Measurements from ENCODE around the gene RSAD2. TPM values are rescaled to one million over a fixed set of nuclear protein-coding genes. Genes with fewer than 3 reads are reported as not detected.

The RSAD2 gene
- total RNA-seq, 1 donor from 2014 or later: 9.5 TPM

- no peak overlapping the region for H3K27ac Mint-ChIP-seq (ENCODE audit: unreplicated experiment)
- Histone ChIP-seq H3K27ac (ENCODE audit: low read depth, low read length) (no peak overlapping the region), H3K9ac (ENCODE audit: low read length) (no peak overlapping the region), H3K4me2 (ENCODE audit: low read length) (no peak overlapping the region), H3K4me3 (ENCODE audit: insufficient read depth, low read depth, low read length) (no peak overlapping the region), H2AFZ (ENCODE audit: low read depth, low read length) (no peak overlapping the region), H3K79me2 (ENCODE audit: insufficient read depth, low read length) (no peaks in the 10 kb centered on the region), H3K36me3 (ENCODE audit: insufficient read depth, low read length) (no peaks in the 10 kb centered on the region), H3K27me3 (ENCODE audit: insufficient read depth, low read length) (no peaks in the 10 kb centered on the region), H4K20me1 (ENCODE audit: insufficient read depth, low read length) (no peaks in the 10 kb centered on the region), H3K4me1 (ENCODE audit: insufficient read depth, low read length) (no peaks in the 10 kb centered on the region), H3K9me3 (ENCODE audit: insufficient read depth, low read depth, low read length) (no peaks in the 10 kb centered on the region)
- H3K27me3 Mint-ChIP-seq (ENCODE audit: low read depth, unreplicated experiment): peaks cover 3% of the 10 kb centered on the region
- H3K4me1 Mint-ChIP-seq (ENCODE audit: low read depth, unreplicated experiment): peaks cover 22% of the 10 kb centered on the region
- H3K36me3 Mint-ChIP-seq (ENCODE audit: low read depth, unreplicated experiment): peaks cover 51% of the 10 kb centered on the region
- DNase-seq (ENCODE audit: low read depth): no peak
- no peak for TF ChIP-seq CTCF (IDR thresholded peaks at IDR 0.05; ENCODE audit: insufficient read depth, low read depth, low read length)
- TF ChIP-seq EZH2 (IDR thresholded peaks at IDR 0.05; ENCODE audit: insufficient read depth, low read length): no peak
- H3K4me3 Mint-ChIP-seq (ENCODE audit: unreplicated experiment): peak overlapping the region; percentile 24
- H3K9me3 Mint-ChIP-seq (ENCODE audit: unreplicated experiment): peaks cover 27% of the 10 kb centered on the region
- FAIRE-seq: no peak
These were observed 17.3 kb upstream of the RSAD2 start for GRCh38 chr2:6860296-6860695.

DNA sequence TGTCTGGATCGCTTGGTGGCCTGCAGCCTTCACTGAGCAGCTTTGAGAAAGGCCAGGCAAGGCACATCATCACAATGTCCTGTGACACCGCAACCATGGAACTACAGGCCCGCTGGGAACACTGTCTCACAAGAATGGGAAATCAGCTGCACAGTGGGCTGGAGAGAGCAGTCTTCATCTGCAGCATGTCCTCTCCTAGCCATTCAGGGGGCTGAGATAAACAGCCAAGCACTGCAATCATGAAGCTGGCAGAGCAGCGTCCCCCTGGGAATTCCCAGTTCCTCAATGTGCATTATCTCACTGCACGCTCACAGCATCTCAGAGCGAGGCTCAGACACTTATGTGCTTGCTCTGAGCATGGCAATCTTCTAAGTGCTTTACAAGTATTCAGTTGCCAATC, 13.8 kb upstream of the RSAD2 start:
- Mint-ChIP-seq H3K36me3 (ENCODE audit: low read depth, unreplicated experiment) (peaks cover 38% of the 10 kb centered on the region), H3K4me3 (ENCODE audit: unreplicated experiment) (peak overlapping the region; percentile 86), H3K27ac (ENCODE audit: unreplicated experiment) (no peak overlapping the region), H3K9me3 (ENCODE audit: unreplicated experiment) (peaks cover 21% of the 10 kb centered on the region), H3K27me3 (ENCODE audit: low read depth, unreplicated experiment) (peaks cover 4% of the 10 kb centered on the region), H3K4me1 (ENCODE audit: low read depth, unreplicated experiment) (peaks cover 22% of the 10 kb centered on the region)
- Histone ChIP-seq H3K4me1 (ENCODE audit: insufficient read depth, low read length) (peaks cover 7% of the 10 kb centered on the region), H3K9me3 (ENCODE audit: insufficient read depth, low read depth, low read length) (no peaks in the 10 kb centered on the region), H3K9ac (ENCODE audit: low read length) (no peak overlapping the region), H3K36me3 (ENCODE audit: insufficient read depth, low read length) (no peaks in the 10 kb centered on the region), H4K20me1 (ENCODE audit: insufficient read depth, low read length) (no peaks in the 10 kb centered on the region), H3K79me2 (ENCODE audit: insufficient read depth, low read length) (no peaks in the 10 kb centered on the region), H3K27ac (ENCODE audit: low read depth, low read length) (no peak overlapping the region), H3K4me2 (ENCODE audit: low read length) (no peak overlapping the region), H3K27me3 (ENCODE audit: insufficient read depth, low read length) (peaks cover 1% of the 10 kb centered on the region), H2AFZ (ENCODE audit: low read depth, low read length) (no peak overlapping the region), H3K4me3 (ENCODE audit: insufficient read depth, low read depth, low read length) (no peak overlapping the region)
- FAIRE-seq (no peak), DNase-seq (ENCODE audit: low read depth) (no peak)
- no peak for TF ChIP-seq EZH2 (IDR thresholded peaks at IDR 0.05; ENCODE audit: insufficient read depth, low read length)
- TF ChIP-seq CTCF (IDR thresholded peaks at IDR 0.05; ENCODE audit: insufficient read depth, low read depth, low read length): no peak

DNA sequence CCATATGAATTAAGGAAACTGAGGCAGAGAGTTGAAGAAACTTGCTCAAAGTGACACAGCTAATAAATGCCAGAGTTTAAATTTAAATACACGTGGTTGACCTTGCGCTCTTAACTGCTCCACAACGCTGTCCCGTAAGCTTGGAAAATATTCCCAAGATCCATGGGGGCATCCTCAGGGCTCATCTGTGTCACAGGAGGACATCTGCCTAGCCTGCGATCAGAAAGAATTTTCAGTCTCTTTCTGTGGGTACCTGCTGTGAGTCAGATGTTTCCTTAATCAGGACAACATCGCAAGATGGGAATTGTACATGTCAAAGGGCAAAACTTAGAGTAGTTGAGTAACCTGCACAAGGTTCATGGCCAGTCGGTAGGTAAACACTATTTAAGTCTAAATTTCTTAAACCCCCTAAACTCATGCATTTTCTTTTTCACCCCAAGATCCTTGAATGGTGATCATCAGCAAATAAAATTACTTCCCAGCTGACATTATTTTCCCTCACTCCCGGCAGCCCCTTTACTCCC, 13.3 kb upstream of the RSAD2 start:
- no peaks in the 10 kb centered on the region for H3K9me3 ChIP-seq (ENCODE audit: insufficient read depth, low read depth, low read length)
- H3K4me2 ChIP-seq (ENCODE audit: low read length): peak overlapping the region; percentile 92
- peak overlapping the region; percentile 86 for H3K4me3 Mint-ChIP-seq (ENCODE audit: unreplicated experiment)
- H3K36me3 Mint-ChIP-seq (ENCODE audit: low read depth, unreplicated experiment): peaks cover 33% of the 10 kb centered on the region
- TF ChIP-seq CTCF (IDR thresholded peaks at IDR 0.05; ENCODE audit: insufficient read depth, low read depth, low read length): no peak
- H3K4me1 ChIP-seq (ENCODE audit: insufficient read depth, low read length): peaks cover 7% of the 10 kb centered on the region
- no peak overlapping the region for H2AFZ ChIP-seq (ENCODE audit: low read depth, low read length)
- FAIRE-seq (no peak), DNase-seq (ENCODE audit: low read depth) (no peak)
- no peak overlapping the region for H3K27ac ChIP-seq (ENCODE audit: low read depth, low read length)
- H3K27me3 Mint-ChIP-seq (ENCODE audit: low read depth, unreplicated experiment): peaks cover 4% of the 10 kb centered on the region
- H4K20me1 ChIP-seq (ENCODE audit: insufficient read depth, low read length): no peaks in the 10 kb centered on the region
- no peaks in the 10 kb centered on the region for H3K36me3 ChIP-seq (ENCODE audit: insufficient read depth, low read length)
- peaks cover 18% of the 10 kb centered on the region for H3K9me3 Mint-ChIP-seq (ENCODE audit: unreplicated experiment)
- H3K4me3 ChIP-seq (ENCODE audit: insufficient read depth, low read depth, low read length): no peak overlapping the region
- peaks cover 22% of the 10 kb centered on the region for H3K4me1 Mint-ChIP-seq (ENCODE audit: low read depth, unreplicated experiment)
- peaks cover 2% of the 10 kb centered on the region for H3K27me3 ChIP-seq (ENCODE audit: insufficient read depth, low read length)
- H3K27ac Mint-ChIP-seq (ENCODE audit: unreplicated experiment): no peak overlapping the region
- no peak overlapping the region for H3K9ac ChIP-seq (ENCODE audit: low read length)
- no peaks in the 10 kb centered on the region for H3K79me2 ChIP-seq (ENCODE audit: insufficient read depth, low read length)

Measured in astrocyte (in vitro differentiated cells and primary cell).